AG04450 (cell line): ENCODE data around the gene RBM38. TPM values are rescaled to one million over a fixed set of nuclear protein-coding genes. Genes with fewer than 3 reads are reported as not detected.

Experiments used
- CTCF ChIA-PET: fragments of 300-600, 350-600 bp; formaldehyde crosslinking; extraction: SDS; loops from one replicate; lab custom pipeline; 2022; ENCODE audit warnings: antibody characterized with exemption, inconsistent platforms; lab: Charles Lee
- POLR2A ChIA-PET: fragments of 350-600 bp; formaldehyde crosslinking; extraction: SDS; loops from one replicate; lab custom pipeline; 2021; ENCODE audit warnings: antibody characterized with exemption, inconsistent platforms; lab: Yijun Ruan, JAX
- DNase-seq: peaks from one replicate; pipeline ENCODE4 v3.0.0-alpha.2; 2011; ENCODE audit warnings: low read depth, low spot score
- H3K27ac ChIP-seq: one replicate; pipeline ENCODE4 v1.5.1; 2012; ENCODE audit warnings: low read depth, low read length, control low read depth
- H3K27me3 ChIP-seq: one replicate; pipeline ENCODE4 v1.6.0; 2012; ENCODE audit warnings: low read length; ENCODE audit not compliant: control insufficient read depth, insufficient read depth
- H3K4me3 ChIP-seq: 2 replicates; pipeline ENCODE4 v1.5.1; 2011; ENCODE audit warnings: mild to moderate bottlenecking, low read depth, low read length, control low read depth
- H3K9me3 ChIP-seq: 2 replicates; pipeline ENCODE4 v1.5.1; 2012; ENCODE audit warnings: low read length; ENCODE audit not compliant: control insufficient read depth, insufficient read depth
- CTCF ChIP-seq: IDR thresholded peaks from 2 replicates; pipeline ENCODE4 v1.5.1; 2011; ENCODE audit warnings: low read depth, low read length, control low read depth, inconsistent platforms
- polyA plus RNA-seq: library from polyadenylated mRNA; depleted of rRNA; stranded (reverse); fragments of >200 nt; gene quantifications from 2 replicates; pipeline ENCODE4 v1.2.3, GENCODE V29; 2011

RBM38 gene
- polyA plus RNA-seq, 1 experiment, result 5.2 TPM

GRCh38 chr20:57450931-57451330 lies 59.7 kb downstream of the RBM38 start:
- TF ChIP-seq CTCF, result no peak
- no peak overlapping the region for H3K27ac ChIP-seq
- H3K4me3 ChIP-seq, result no peak overlapping the region
- ChIA-PET POLR2A (no interaction called here), CTCF (no interaction called here)
- peaks cover 2% of the 10 kb centered on the region; the same call in 1 of the 2 replicates for H3K9me3 ChIP-seq
- peaks cover 14% of the 10 kb centered on the region for H3K27me3 ChIP-seq
- DNase-seq, result no peak

GRCh38 chr20:57451431-57451794 lies 60.2 kb downstream of the RBM38 start:
- no peak for DNase-seq
- CTCF ChIA-PET, result no interaction called here
- Histone ChIP-seq H3K4me3 (no peak overlapping the region), H3K27ac (no peak overlapping the region), H3K9me3 (no peaks in the 10 kb centered on the region), H3K27me3 (peaks cover 14% of the 10 kb centered on the region)
- no peak for TF ChIP-seq CTCF
- POLR2A ChIA-PET, result no interaction called here

- Histone ChIP-seq H3K27me3 (peaks cover 14% of the 10 kb centered on the region), H3K4me3 (no peak overlapping the region), H3K27ac (no peak overlapping the region), H3K9me3 (no peaks in the 10 kb centered on the region)
- DNase-seq, result no peak
- POLR2A ChIA-PET, result no interaction called here
- no peak for TF ChIP-seq CTCF
- CTCF ChIA-PET, result no interaction called here
Measured at GRCh38 chr20:57451795-57452661, 60.8 kb downstream of the RBM38 start.

GRCh38 chr20:57455386-57455785 lies 64.2 kb downstream of the RBM38 start:
- no peak overlapping the region for H3K4me3 ChIP-seq
- no peak for TF ChIP-seq CTCF
- H3K27me3 ChIP-seq, result peaks cover 24% of the 10 kb centered on the region
- no peak overlapping the region for H3K27ac ChIP-seq
- ChIA-PET POLR2A (no interaction called here), CTCF (no interaction called here)
- DNase-seq, result no peak
- peaks cover 3% of the 10 kb centered on the region; the same call in 1 of the 2 replicates for H3K9me3 ChIP-seq

GRCh38 chr20:57456116-57456515 lies 64.9 kb downstream of the RBM38 start:
- Histone ChIP-seq H3K27me3 (peaks cover 22% of the 10 kb centered on the region), H3K9me3 (peaks cover 3% of the 10 kb centered on the region; the same call in 1 of the 2 replicates), H3K4me3 (no peak overlapping the region), H3K27ac (no peak overlapping the region)
- ChIA-PET POLR2A (no interaction called here), CTCF (no interaction called here)
- no peak for DNase-seq
- no peak for TF ChIP-seq CTCF
